Dermis microvascular lymphatic vessel endothelial cell (primary cell): ENCODE results near the gene CA10. TPM values are rescaled to one million over a fixed set of nuclear protein-coding genes. Genes with fewer than 3 reads are reported as not detected.

Source experiments
- DNase-seq, 2 donors: peaks; one replicate each; pipeline versions ENCODE4 v3.0.0 to v3.0.0-alpha.2; 2010; ENCODE audit warnings: low read depth in 2 of 2
- total RNA-seq: library from RNA; depleted of rRNA; stranded (reverse); fragments of >200 nt; gene quantifications from 2 replicates; pipeline ENCODE4 v1.2.1, GENCODE V29; 2014

Gene CA10
- total RNA-seq, 1 donor from 2014 or later, result not detected

GRCh38 chr17:51685287-51685909 lies 473.1 kb downstream of the CA10 start:
- DNase-seq, result no peak

DNA sequence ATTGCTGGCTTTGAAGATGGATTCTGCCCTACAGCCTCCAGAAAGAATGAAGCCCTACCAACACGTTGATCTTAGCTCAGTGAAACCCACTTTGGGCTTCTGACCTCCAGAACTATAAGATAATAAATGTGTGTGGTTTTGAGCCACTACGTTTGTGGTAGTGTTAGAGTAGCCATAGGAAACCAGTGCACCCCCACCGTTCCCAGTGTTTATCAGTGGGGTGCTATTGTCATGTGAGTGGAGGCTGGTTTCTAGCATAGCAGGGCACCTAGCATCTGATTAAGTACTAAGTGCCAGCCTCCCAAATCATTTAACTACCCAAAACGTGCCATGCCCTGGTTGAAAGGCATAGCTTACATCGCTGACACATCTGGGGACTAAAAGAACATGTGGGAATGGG lies 474.3 kb downstream of the CA10 start:
- DNase-seq, result no peak

GRCh38 chr17:51683291-51683690 lies 475.2 kb downstream of the CA10 start:
- no peak for DNase-seq

GRCh38 chr17:51682115-51682514 lies 476.4 kb downstream of the CA10 start:
- DNase-seq, result no peak

DNA sequence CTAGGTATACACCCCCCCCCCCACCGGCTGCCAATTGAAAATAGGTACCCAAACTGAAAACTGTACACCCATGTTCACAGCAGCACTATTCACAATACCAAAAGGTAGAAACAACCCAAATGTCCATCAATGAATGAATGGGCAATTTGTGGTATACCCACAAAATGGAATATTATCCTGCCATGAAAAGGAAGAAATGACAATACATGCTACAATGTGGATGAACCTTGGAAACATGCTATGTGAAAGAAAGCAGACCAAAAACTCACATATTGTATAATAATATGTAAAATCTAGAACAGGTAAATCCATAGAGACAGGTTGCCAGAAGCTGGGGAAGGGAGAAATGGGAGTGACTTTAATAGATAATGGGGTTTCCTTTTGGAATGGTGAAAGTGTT lies 480.6 kb downstream of the CA10 start:
- DNase-seq, result no peak

GRCh38 chr17:51676691-51677487 lies 481.6 kb downstream of the CA10 start:
- no peak for DNase-seq

DNA sequence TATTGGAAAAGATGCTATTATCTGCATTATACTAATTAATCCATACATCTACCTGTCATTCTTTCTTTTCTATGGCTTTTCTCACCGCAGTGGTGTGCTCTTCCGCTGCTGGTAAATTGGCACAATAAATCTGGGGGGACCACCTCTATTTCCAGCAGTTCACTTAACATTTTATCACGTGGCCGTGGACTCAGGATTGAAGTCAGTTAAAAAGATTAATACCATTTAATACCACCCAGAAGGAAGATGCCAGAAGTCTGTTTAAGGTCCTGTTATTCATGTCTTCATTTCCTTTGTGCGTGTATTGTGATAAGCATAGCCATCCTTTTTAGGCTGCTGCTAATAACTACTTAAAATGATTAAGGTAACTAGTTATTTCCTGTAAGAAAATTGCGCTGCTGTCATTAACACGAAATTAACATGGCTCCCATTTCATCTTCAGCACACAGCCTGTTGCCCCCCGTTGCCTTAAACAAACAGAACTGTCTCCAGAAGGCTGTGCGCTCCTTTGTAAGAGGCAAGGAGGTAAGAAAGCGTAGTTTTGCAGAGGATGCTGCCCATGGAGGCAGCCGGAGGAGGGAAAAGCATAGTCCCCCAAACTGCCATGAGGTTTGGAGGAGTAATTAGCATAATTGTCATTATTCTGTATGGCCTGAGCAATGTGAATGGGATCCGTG lies 483.8 kb downstream of the CA10 start:
- DNase-seq, result no peak

GRCh38 chr17:51673070-51673469 lies 485.4 kb downstream of the CA10 start:
- DNase-seq, result no peak

- no peak for DNase-seq
Measured at GRCh38 chr17:51672065-51672464, 486.4 kb downstream of the CA10 start.

DNA sequence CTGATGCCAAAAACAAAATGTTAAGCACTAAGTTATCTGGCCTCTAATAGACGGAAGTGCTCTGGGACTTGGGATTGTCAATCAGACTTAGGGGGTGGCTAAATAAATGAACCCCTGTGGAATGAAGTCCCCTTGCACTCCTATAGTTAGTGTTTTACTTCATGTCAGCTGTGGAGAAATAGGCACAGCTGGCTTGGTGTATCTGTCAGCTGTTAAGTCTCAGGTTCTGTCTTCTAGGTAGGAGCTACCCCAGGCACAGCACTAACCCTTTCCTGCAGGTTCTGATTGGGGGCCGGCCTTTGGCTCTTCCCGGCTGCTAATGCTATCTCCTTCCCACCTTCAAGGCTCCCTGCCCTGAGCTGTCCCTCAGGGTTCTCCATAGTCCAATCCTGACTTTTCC lies 487.6 kb downstream of the CA10 start:
- no peak for DNase-seq

DNA sequence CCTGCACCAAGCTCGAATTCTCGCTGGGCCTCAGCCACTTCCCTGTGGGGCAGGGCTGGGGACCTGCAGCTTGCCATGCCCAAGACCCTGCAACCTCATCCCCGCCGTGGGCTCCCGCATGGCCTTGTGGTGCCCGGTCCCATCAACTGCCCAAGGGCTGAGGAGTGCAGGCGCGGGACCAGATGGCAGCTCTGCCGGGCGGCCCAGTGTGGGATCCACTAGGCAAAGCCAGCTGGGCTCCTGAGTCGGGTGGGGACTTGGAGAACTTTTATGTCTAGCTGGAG lies 489.6 kb downstream of the CA10 start:
- no peak for DNase-seq

GRCh38 chr17:51668155-51668962 lies 490.2 kb downstream of the CA10 start:
- DNase-seq, result no peak

- DNase-seq, result no peak
Measured at GRCh38 chr17:51667706-51668083, 490.8 kb downstream of the CA10 start.

GRCh38 chr17:51666971-51667705 lies 491.4 kb downstream of the CA10 start:
- no peak for DNase-seq

DNA sequence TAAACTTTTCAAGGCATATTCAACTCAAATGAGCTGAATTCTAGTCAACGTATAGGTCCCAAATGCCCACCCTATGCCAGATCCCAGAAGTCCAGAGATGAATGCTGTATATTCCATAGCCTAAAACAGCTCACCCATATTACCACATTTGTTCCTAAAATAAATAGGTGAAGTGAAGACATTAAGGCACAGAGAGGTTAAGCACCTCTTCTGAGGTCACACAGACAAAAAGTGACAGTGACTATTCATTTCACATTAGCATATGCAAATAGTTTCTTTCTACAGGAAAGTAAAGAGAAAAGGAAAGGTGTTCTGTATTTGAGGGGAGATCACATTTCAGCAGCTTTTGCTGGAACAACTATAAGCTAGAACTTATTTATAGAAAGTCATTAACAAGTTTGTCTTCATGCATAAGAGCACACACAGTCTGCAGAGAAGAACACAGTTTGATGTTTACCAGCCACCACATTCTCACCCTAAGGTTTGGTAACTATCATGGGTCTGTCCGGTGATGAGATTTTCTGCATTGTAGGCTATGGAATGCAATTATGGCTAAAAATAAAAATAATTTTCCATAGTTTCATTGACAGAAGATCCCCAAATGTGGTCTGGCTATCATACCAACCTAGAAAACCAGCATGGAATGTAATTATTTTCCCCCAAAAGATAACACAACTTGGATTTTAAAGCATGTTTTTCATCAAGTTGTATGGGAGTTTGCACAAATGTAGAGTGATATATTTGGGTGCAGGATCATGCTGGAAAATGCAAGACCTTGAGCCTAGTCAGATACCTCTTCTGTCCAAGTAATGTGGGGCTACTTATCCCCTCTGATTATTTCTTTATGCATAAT lies 496.1 kb downstream of the CA10 start:
- DNase-seq, result no peak

DNA sequence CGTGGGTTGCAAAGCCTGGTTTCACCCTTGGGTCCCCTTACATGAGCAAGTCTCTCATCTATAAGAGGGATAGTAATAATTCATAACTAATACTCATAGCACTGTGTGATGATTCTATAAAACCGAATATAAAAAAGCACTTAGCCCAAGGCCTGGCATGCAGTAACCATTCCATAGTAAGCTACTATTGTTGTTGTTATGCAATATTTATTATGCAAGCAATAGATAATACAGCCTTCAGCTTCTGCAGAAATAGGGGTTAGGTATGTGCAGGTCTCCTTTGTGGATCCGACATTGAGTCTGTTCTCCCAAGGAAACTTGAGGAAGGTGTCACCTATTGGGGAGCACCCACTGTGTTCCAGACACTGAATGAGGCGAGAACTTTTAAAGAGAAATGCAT lies 497.1 kb downstream of the CA10 start:
- no peak for DNase-seq

DNA sequence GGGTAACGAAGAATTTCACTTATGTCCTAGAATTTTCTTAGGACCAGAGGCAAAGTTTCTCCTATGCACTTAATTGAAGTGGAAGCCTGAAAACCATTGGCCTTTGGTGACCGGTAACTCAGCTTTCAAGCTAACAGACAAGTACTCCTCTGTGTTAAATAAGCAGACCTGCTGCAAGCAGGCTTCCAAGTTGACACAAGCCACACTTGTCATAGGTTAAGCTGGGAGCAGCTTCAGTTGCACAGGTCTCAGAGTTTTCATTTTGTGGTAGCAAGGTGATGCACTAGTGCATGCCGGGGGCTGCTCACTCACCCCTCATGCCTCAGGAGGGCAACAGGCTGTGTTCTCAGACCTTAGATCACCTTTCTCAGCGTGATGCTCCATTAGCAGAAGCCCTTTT lies 498.2 kb downstream of the CA10 start:
- no peak for DNase-seq

DNA sequence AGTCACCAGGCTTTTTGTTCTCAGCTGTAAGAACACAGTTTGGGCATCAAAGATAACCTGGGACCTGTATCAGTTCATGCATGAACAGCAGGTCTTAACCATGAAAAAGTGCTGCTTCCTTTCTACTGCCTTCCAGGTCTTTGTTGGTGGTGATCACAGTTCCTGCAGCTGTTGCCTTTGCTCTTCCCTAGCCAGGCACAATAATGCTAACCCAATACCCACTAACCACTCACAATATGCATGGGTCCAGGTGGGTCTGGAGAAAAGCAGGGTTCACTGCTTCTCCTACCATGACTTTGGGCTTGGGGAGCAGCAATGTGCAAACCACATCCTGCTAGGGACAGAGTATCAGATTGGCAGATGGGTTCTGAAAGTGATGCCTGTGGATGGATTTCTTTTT lies 501.3 kb downstream of the CA10 start:
- no peak for DNase-seq

GRCh38 chr17:51653878-51654277 lies 504.6 kb downstream of the CA10 start:
- no peak for DNase-seq

DNA sequence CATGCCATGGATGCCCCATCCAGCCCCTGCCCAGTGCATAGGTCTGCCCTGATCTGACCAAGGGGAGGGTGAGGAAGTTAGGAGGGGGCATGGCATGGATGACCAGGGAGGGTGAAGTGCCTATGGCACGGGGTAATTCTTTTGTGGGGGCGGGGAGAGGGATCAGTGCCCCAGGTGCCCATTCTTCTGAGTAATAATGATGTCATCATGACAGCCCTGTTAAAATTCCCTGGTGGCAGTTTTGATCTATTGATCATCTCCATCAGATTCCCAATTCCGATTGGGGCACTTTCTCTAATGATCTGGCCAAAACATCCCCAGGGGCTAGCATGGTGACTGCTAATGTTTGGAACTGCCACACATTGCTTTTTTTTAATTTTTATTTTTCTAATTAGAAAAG lies 506.0 kb downstream of the CA10 start:
- no peak for DNase-seq
